ENCODE results near the gene ADK.

ADK gene

GRCh38 chr10:74685564-74685963, 534.5 kb downstream of the ADK start:
- no peak for DNase-seq (ENCODE audit: insufficient read length, low spot score)
- FAIRE-seq, result no peak

GRCh38 chr10:74690393-74690792, 539.4 kb downstream of the ADK start:
- FAIRE-seq (no peak), DNase-seq (ENCODE audit: insufficient read length, low spot score) (no peak)

GRCh38 chr10:74691164-74691563, 540.1 kb downstream of the ADK start:
- FAIRE-seq (no peak), DNase-seq (ENCODE audit: insufficient read length, low spot score) (no peak)

GRCh38 chr10:74704629-74705357, 553.8 kb downstream of the ADK start:
- DNase-seq (ENCODE audit: insufficient read length, low spot score) (no peak), FAIRE-seq (peak; percentile 21)

GRCh38 chr10:74705358-74705980, 554.4 kb downstream of the ADK start:
- no peak for DNase-seq (ENCODE audit: insufficient read length, low spot score)

GRCh38 chr10:74706966-74707365, 555.9 kb downstream of the ADK start:
- no peak for FAIRE-seq
- DNase-seq (ENCODE audit: insufficient read length, low spot score), result no peak

More at GRCh38 chr10:74705358-74705980, 554.4 kb downstream of the ADK start:
- FAIRE-seq, result no peak

GRCh38 chr10:74708246-74708645, 557.2 kb downstream of the ADK start:
- no peak for DNase-seq (ENCODE audit: insufficient read length, low spot score)
- FAIRE-seq, result no peak

GRCh38 chr10:74718208-74718607, 567.2 kb downstream of the ADK start:
- FAIRE-seq (no peak), DNase-seq (ENCODE audit: insufficient read length, low spot score) (no peak)

- FAIRE-seq, result no peak
- no peak for DNase-seq (ENCODE audit: insufficient read length, low spot score)
Measured at GRCh38 chr10:74728225-74728624, 577.2 kb downstream of the ADK start.

- DNase-seq (ENCODE audit: insufficient read length, low spot score), result no peak
- FAIRE-seq, result no peak
Measured at GRCh38 chr10:74730246-74730645, 579.2 kb downstream of the ADK start.

- DNase-seq (ENCODE audit: insufficient read length, low spot score), result no peak
- FAIRE-seq, result no peak
Measured at GRCh38 chr10:74733612-74734011, 582.6 kb downstream of the ADK start.

GRCh38 chr10:74736029-74736428, 585.0 kb downstream of the ADK start:
- DNase-seq (ENCODE audit: insufficient read length, low spot score) (no peak), FAIRE-seq (no peak)

GRCh38 chr10:74738052-74738451, 587.0 kb downstream of the ADK start:
- DNase-seq (ENCODE audit: insufficient read length, low spot score) (no peak), FAIRE-seq (peak; percentile 90)

- DNase-seq (ENCODE audit: insufficient read length, low spot score), result no peak
- FAIRE-seq, result peak; percentile 23
Measured at GRCh38 chr10:74738542-74738941, 587.5 kb downstream of the ADK start.

GRCh38 chr10:74738985-74739567, 588.1 kb downstream of the ADK start:
- DNase-seq (ENCODE audit: insufficient read length, low spot score) (peak; percentile 56), FAIRE-seq (peak; percentile 100)

- FAIRE-seq (no peak), DNase-seq (ENCODE audit: insufficient read length, low spot score) (no peak)
Measured at GRCh38 chr10:74743401-74743800, 592.4 kb downstream of the ADK start.

- FAIRE-seq (no peak), DNase-seq (ENCODE audit: insufficient read length, low spot score) (no peak)
Measured at GRCh38 chr10:74745449-74745848, 594.4 kb downstream of the ADK start.

GRCh38 chr10:74746813-74747212, 595.8 kb downstream of the ADK start:
- FAIRE-seq (no peak), DNase-seq (ENCODE audit: insufficient read length, low spot score) (no peak)

- no peak for FAIRE-seq
Measured at GRCh38 chr10:74748468-74749031, 597.5 kb downstream of the ADK start.

GRCh38 chr10:74750848-74751274, 599.8 kb downstream of the ADK start:
- DNase-seq (ENCODE audit: insufficient read length, low spot score), result peak; percentile 24
- peak; percentile 31 for FAIRE-seq

More at GRCh38 chr10:74748468-74749031, 597.5 kb downstream of the ADK start:
- no peak for DNase-seq (ENCODE audit: insufficient read length, low spot score)

- DNase-seq (ENCODE audit: insufficient read length, low spot score) (no peak), FAIRE-seq (no peak)
Measured at GRCh38 chr10:74752371-74753040, 601.5 kb downstream of the ADK start.

All from GM19239 (cell line).